Peyer's patch (tissue), 4 donors: Measurements from ENCODE around the gene ARL13B. TPM values are rescaled to one million over a fixed set of nuclear protein-coding genes. Genes with fewer than 3 reads are reported as not detected.
"Not testable (repeated sequence)": the region's sequence is repeated elsewhere in the genome, so short reads cannot be mapped to it uniquely, and the experiment has no call there.

ENCODE experiments used
- DNase-seq, 3 donors: peaks; one replicate each; pipeline ENCODE4 v3.0.0-alpha.2; 2017 to 2019
- H3K27ac ChIP-seq, 4 donors: fragments of 200-600 bp; sonication (generic); one replicate each; pipeline ENCODE4 v1.5.1; 2016 to 2019
- H3K27me3 ChIP-seq, 2 donors: fragments of 200-600 bp; sonication (generic); one replicate each; pipeline ENCODE4 v1.5.1; 2019
- H3K36me3 ChIP-seq, 3 donors: fragments of 200-600 bp; sonication (generic); one replicate each; pipeline ENCODE4 v1.5.1; 2016 to 2019
- H3K4me1 ChIP-seq, 4 donors: fragments of 200-600 bp; sonication (generic); one replicate each; pipeline ENCODE4 v1.5.1; 2016 to 2019
- H3K4me3 ChIP-seq, 4 donors: fragments of 200-600 bp; sonication (generic); 1 replicate in 3 of 4; 2 replicates in 1 of 4; pipeline ENCODE4 v1.5.1; 2016 to 2019; ENCODE audit warnings: mild to moderate bottlenecking in 1 of 4
- H3K9me3 ChIP-seq, 4 donors: fragments of 200-600 bp; sonication (generic); one replicate each; pipeline ENCODE4 v1.5.1; 2016 to 2019; ENCODE audit warnings: mild to moderate bottlenecking in 1 of 4
- POLR2A ChIP-seq, 2 donors: fragments of 450-650 bp; IDR thresholded peaks; one replicate each; pipeline ENCODE4 v1.5.1; 2017; ENCODE audit warnings: antibody characterized with exemption in 2 of 2, mild to moderate bottlenecking in 2 of 2, moderate library complexity in 2 of 2
- total RNA-seq, 4 donors: library from RNA; depleted of rRNA; stranded (reverse); fragments of >200 nt; gene quantifications; one replicate each; pipeline ENCODE4 v1.1.0, GENCODE V29; 2016
- TF ChIP-seq, protein P1 (sequence below), 6 experiments: fragments of 450-650 bp in 4 of 6; fragments of 200-600 bp in 2 of 6; sonication (generic) in 1 of 6; IDR thresholded peaks; one replicate each; pipeline ENCODE4 v1.5.1; 2017 to 2019; ENCODE audit warnings: antibody characterized with exemption in 6 of 6, mild to moderate bottlenecking in 3 of 6, moderate library complexity in 1 of 6

ARL13B gene
- total RNA-seq, 4 donors from 2014 or later, result 0.76 to 3.3 (median 2.7) TPM

DNA sequence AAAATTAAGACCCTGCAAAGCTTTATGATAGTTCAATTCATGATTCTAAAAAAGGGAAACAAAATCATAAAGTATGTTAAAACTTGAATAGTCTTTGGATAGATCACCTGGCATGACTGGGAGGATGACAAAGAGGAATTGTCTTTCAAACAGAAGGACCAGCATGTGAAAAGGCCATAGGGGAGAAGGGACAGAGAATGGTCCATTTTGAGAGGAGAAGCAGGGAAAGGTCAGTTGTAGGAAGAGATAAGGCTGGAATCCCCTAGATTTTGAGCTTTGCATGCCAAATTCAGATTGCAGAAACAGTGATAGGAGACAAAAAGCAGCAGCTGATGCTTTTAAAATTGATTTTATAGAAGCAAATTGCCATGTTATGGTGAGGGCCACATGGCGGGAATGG lies 18.9 kb upstream of the ARL13B start:
- H3K27ac ChIP-seq, result no peak overlapping the region
- H3K9me3 ChIP-seq, result no peaks in the 10 kb centered on the region
- no peak overlapping the region for H3K4me3 ChIP-seq
- DNase-seq, result no peak
- no peak for TF ChIP-seq POLR2A (IDR thresholded peaks at IDR 0.05)
- TF ChIP-seq, protein P1, sequence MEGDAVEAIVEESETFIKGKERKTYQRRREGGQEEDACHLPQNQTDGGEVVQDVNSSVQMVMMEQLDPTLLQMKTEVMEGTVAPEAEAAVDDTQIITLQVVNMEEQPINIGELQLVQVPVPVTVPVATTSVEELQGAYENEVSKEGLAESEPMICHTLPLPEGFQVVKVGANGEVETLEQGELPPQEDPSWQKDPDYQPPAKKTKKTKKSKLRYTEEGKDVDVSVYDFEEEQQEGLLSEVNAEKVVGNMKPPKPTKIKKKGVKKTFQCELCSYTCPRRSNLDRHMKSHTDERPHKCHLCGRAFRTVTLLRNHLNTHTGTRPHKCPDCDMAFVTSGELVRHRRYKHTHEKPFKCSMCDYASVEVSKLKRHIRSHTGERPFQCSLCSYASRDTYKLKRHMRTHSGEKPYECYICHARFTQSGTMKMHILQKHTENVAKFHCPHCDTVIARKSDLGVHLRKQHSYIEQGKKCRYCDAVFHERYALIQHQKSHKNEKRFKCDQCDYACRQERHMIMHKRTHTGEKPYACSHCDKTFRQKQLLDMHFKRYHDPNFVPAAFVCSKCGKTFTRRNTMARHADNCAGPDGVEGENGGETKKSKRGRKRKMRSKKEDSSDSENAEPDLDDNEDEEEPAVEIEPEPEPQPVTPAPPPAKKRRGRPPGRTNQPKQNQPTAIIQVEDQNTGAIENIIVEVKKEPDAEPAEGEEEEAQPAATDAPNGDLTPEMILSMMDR (IDR thresholded peaks at IDR 0.05), result no peak
- H3K36me3 ChIP-seq, result no peaks in the 10 kb centered on the region
- H3K27me3 ChIP-seq, result no peaks in the 10 kb centered on the region
- no peaks in the 10 kb centered on the region for H3K4me1 ChIP-seq

GRCh38 chr3:93961489-93961888 lies 18.5 kb upstream of the ARL13B start:
- TF ChIP-seq POLR2A (IDR thresholded peaks at IDR 0.05), result no peak
- TF ChIP-seq, protein P1 (IDR thresholded peaks at IDR 0.05), result no peak
- Histone ChIP-seq H3K4me1 (no peaks in the 10 kb centered on the region), H3K4me3 (no peak overlapping the region), H3K9me3 (no peaks in the 10 kb centered on the region), H3K27me3 (no peaks in the 10 kb centered on the region), H3K36me3 (no peaks in the 10 kb centered on the region), H3K27ac (no peak overlapping the region)
- no peak for DNase-seq

- no peak for DNase-seq
- TF ChIP-seq, protein P1 (IDR thresholded peaks at IDR 0.05), result no peak
- TF ChIP-seq POLR2A (IDR thresholded peaks at IDR 0.05), result no peak
- Histone ChIP-seq H3K4me1 (no peaks in the 10 kb centered on the region), H3K4me3 (no peak overlapping the region), H3K36me3 (no peaks in the 10 kb centered on the region), H3K27me3 (no peaks in the 10 kb centered on the region), H3K27ac (no peak overlapping the region), H3K9me3 (no peaks in the 10 kb centered on the region)
Observed at GRCh38 chr3:93962798-93963197, 17.2 kb upstream of the ARL13B start.

DNA sequence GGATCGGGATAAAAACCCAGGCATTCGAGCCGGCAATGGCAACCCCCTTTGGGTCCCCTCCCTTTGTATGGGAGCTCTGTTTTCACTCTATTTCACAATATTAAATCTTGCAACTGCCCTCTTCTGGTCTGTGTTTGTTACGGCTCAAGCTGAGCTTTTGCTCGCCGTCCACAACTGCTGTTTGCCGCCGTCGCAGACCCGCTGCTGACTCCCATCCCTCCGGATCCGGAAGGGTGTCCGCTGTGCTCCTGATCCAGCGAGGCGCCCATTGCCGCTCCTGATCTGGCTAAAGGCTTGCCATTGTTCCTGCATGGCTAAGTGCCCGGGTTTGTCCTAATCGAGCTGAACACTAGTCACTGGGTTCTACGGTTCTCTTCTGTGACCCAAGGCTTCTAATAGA lies 14.8 kb upstream of the ARL13B start:
- H3K4me1 ChIP-seq, H3K4me3 ChIP-seq, DNase-seq, H3K27me3 ChIP-seq, H3K9me3 ChIP-seq, H3K27ac ChIP-seq, H3K36me3 ChIP-seq: not testable (repeated sequence)

- Histone ChIP-seq H3K4me3 (no peak overlapping the region), H3K9me3 (no peaks in the 10 kb centered on the region), H3K4me1 (peaks cover 0 to 9% (median 1%) of the 10 kb centered on the region in 4 donors), H3K36me3 (no peaks in the 10 kb centered on the region), H3K27ac (no peak overlapping the region), H3K27me3 (no peaks in the 10 kb centered on the region)
- TF ChIP-seq POLR2A (IDR thresholded peaks at IDR 0.05), result no peak
- TF ChIP-seq, protein P1 (IDR thresholded peaks at IDR 0.05), result no peak
- DNase-seq, result no peak
Observed at GRCh38 chr3:93969443-93969842, 10.5 kb upstream of the ARL13B start.

- Histone ChIP-seq H3K4me3 (no peak overlapping the region), H3K27ac (no peak overlapping the region), H3K4me1 (peaks cover 0 to 9% (median 1%) of the 10 kb centered on the region in 4 donors)
Observed at GRCh38 chr3:93969997-93970396, 10.0 kb upstream of the ARL13B start.

More at GRCh38 chr3:93969997-93970396, 10.0 kb upstream of the ARL13B start:
- Histone ChIP-seq H3K36me3 (no peaks in the 10 kb centered on the region), H3K27me3 (no peaks in the 10 kb centered on the region), H3K9me3 (no peaks in the 10 kb centered on the region)
- DNase-seq, result no peak
- no peak for TF ChIP-seq POLR2A (IDR thresholded peaks at IDR 0.05)
- TF ChIP-seq, protein P1 (IDR thresholded peaks at IDR 0.05), result no peak
